GM12891 (cell line): ENCODE measurements around the gene SLC12A1.

Source experiments
- PAX5 ChIP-seq: IDR thresholded peaks from 2 replicates; pipeline ENCODE4 v1.6.1; 2011; ENCODE audit warnings: low read length, moderate library complexity, mild to moderate bottlenecking; ENCODE audit not compliant: insufficient read depth, severe bottlenecking
- POLR2A ChIP-seq: IDR thresholded peaks from 2 replicates; pipeline ENCODE4 v1.6.1; 2011; ENCODE audit warnings: low read depth, low read length, control low read depth
- POLR2AphosphoS5 ChIP-seq: IDR thresholded peaks from 2 replicates; pipeline ENCODE4 v1.6.1; 2011; ENCODE audit warnings: low read depth, low read length, control low read depth
- POU2F2 ChIP-seq: IDR thresholded peaks from 2 replicates; pipeline ENCODE4 v1.6.1; 2011; ENCODE audit warnings: low read depth, mild to moderate bottlenecking, control low read depth, low read length, moderate library complexity
- SPI1 ChIP-seq: IDR thresholded peaks from 2 replicates; pipeline ENCODE4 v1.6.1; 2011; ENCODE audit warnings: low read depth, low read length, control low read depth
- TAF1 ChIP-seq: IDR thresholded peaks from 2 replicates; pipeline ENCODE4 v1.6.1; 2011; ENCODE audit warnings: low read depth, low read length, control low read depth

GRCh38 chr15:48345516-48345915, 139.4 kb downstream of the SLC12A1 start:
- no peak for TF ChIP-seq TAF1
- TF ChIP-seq POLR2A: no peak
- TF ChIP-seq POLR2AphosphoS5: no peak
- TF ChIP-seq SPI1: no peak
- TF ChIP-seq POU2F2: no peak
- no peak for TF ChIP-seq PAX5
